MCF 10A (cell line): ENCODE measurements around the gene ZNF138. TPM values are rescaled to one million over a fixed set of nuclear protein-coding genes. Genes with fewer than 3 reads are reported as not detected.

Experiments used
- BruUV-seq: library from RNA; stranded (reverse); fragments of 400-500 nt; replicated peaks from 2 replicates; lab custom pipeline; 2021; lab: Mats Ljungman, UMichigan
- CTCF ChIA-PET: fragments of 300-600 bp; sonication (Branson Sonifier 250); formaldehyde crosslinking; extraction: SDS; loops from one replicate; lab custom pipeline; 2021; ENCODE audit warnings: antibody characterized with exemption, inconsistent platforms; lab: Yijun Ruan, JAX
- POLR2A ChIA-PET: fragments of 300-600, 350-650 bp; sonication (Branson Sonifier 250); formaldehyde crosslinking; extraction: SDS; loops from one replicate; lab custom pipeline; 2020; ENCODE audit warnings: antibody characterized with exemption, inconsistent platforms; lab: Yijun Ruan, JAX
- DNase-seq: peaks from one replicate; pipeline ENCODE4 v3.0.0-alpha.2; 2018; ENCODE audit not compliant: unreplicated experiment
- H3K27ac Mint-ChIP-seq: one replicate; pipeline ENCODE4 v1.8.0; 2022; ENCODE audit warnings: mild to moderate bottlenecking, low read depth, mixed read lengths; ENCODE audit not compliant: unreplicated experiment
- H3K27me3 Mint-ChIP-seq: one replicate; pipeline ENCODE4 v1.8.0; 2022; ENCODE audit warnings: mixed read lengths; ENCODE audit not compliant: insufficient read depth, unreplicated experiment
- H3K36me3 Mint-ChIP-seq: one replicate; pipeline ENCODE4 v1.8.0; 2022; ENCODE audit warnings: mild to moderate bottlenecking, moderate library complexity, mixed read lengths; ENCODE audit not compliant: insufficient read depth, unreplicated experiment
- H3K4me1 Mint-ChIP-seq: one replicate; pipeline ENCODE4 v1.8.0; 2022; ENCODE audit warnings: mixed read lengths; ENCODE audit not compliant: insufficient read depth, unreplicated experiment
- H3K4me3 Mint-ChIP-seq: one replicate; pipeline ENCODE4 v1.8.0; 2022; ENCODE audit warnings: mild to moderate bottlenecking, moderate library complexity, mixed read lengths; ENCODE audit not compliant: unreplicated experiment
- H3K9me3 Mint-ChIP-seq: one replicate; pipeline ENCODE4 v1.8.0; 2022; ENCODE audit warnings: mixed read lengths; ENCODE audit not compliant: unreplicated experiment
- CTCF ChIP-seq: fragments of 200-600 bp; IDR thresholded peaks from one replicate; pipeline ENCODE4 v1.8.0; 2022; ENCODE audit warnings: antibody characterized with exemption, mild to moderate bottlenecking; ENCODE audit not compliant: unreplicated experiment
- intact Hi-C: fragments of 100-400 bp; cut with micrococcal nuclease; formaldehyde crosslinking; loops from 2 replicates; pipeline ENCODE4 v1.14.1; 2022
- total RNA-seq: library from RNA; stranded (reverse); gene quantifications from 2 replicates; pipeline ENCODE4 v1.2.3, GENCODE V29; 2022

The ZNF138 gene
- total RNA-seq, 1 experiment from 2014 or later = 3.3 TPM

- BruUV-seq = no TSS peak
- Mint-ChIP-seq H3K9me3 (peaks cover 7% of the 10 kb centered on the region), H3K27me3 (no peaks in the 10 kb centered on the region), H3K4me1 (no peaks in the 10 kb centered on the region), H3K4me3 (no peak overlapping the region), H3K27ac (no peak overlapping the region), H3K36me3 (no peaks in the 10 kb centered on the region)
- ChIA-PET POLR2A (no interaction called here), CTCF (interaction anchor here (0.7 kb wide), 1 partner anchor 84 kb away, joined by 3 read pairs; the partner anchor contains the start of gene ZNF138)
- DNase-seq = no peak
- no peak for TF ChIP-seq CTCF
- intact Hi-C loops = no loop called here
Measured at GRCh38 chr7:64878684-64879083, 84.5 kb downstream of the ZNF138 start.

GRCh38 chr7:64879086-64879730 lies 85.0 kb downstream of the ZNF138 start:
- Mint-ChIP-seq H3K4me3 (no peak overlapping the region), H3K9me3 (peaks cover 7% of the 10 kb centered on the region), H3K36me3 (peaks cover 5% of the 10 kb centered on the region), H3K27ac (no peak overlapping the region), H3K4me1 (no peaks in the 10 kb centered on the region), H3K27me3 (no peaks in the 10 kb centered on the region)
- POLR2A ChIA-PET = no interaction called here
- CTCF ChIA-PET = no interaction called here
- intact Hi-C loops = no loop called here
- no peak for TF ChIP-seq CTCF
- DNase-seq = no peak
- BruUV-seq = no TSS peak

GRCh38 chr7:64879800-64880199 lies 85.6 kb downstream of the ZNF138 start:
- Mint-ChIP-seq H3K27me3 (no peaks in the 10 kb centered on the region), H3K27ac (no peak overlapping the region)
- CTCF ChIA-PET = no interaction called here

More at GRCh38 chr7:64879800-64880199, 85.6 kb downstream of the ZNF138 start:
- intact Hi-C loops = no loop called here
- H3K36me3 Mint-ChIP-seq = peaks cover 6% of the 10 kb centered on the region
- TF ChIP-seq CTCF = no peak
- DNase-seq = no peak
- POLR2A ChIA-PET = no interaction called here
- H3K4me1 Mint-ChIP-seq = no peaks in the 10 kb centered on the region
- BruUV-seq = no TSS peak
- no peak overlapping the region for H3K4me3 Mint-ChIP-seq
- peaks cover 7% of the 10 kb centered on the region for H3K9me3 Mint-ChIP-seq
